ENCODE measurements around the gene TTC28.
A peak's percentile ranks its signal among the peaks of the same experiment; 100 is the strongest.

TTC28 gene

DNA sequence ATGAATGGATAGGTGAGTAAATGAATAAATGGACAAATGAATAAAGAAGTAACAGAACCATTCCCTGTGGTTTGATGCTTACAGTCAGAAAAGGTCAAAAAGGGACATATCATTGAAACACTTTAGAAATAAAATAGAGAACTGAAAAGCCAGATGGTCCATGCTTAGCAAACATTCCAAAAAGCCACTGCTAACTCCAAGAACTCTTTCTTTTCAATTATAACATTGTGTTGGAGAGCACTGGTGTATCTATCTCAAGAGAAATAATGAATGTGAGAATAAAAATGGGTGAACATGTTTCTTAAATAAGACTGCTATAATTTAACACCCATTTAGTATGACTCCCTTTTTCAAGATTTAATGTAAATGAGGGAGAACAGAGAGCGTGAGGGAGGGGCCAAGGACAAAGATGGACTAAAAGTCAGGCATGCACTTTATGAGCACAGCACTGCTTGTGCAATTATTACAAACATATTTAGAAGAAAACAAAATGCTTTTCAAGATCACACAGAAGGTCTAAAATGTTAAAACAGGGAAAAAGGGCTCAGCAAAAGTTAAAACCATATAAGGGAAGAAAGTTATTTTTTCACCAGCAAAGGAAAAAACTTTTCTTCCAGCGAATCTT, 536.3 kb downstream of the TTC28 start:
- Histone ChIP-seq H4K5ac (ENCODE audit: low read length) (no peak overlapping the region), H2BK120ac (ENCODE audit: low read depth, low read length) (no peak overlapping the region), H3K23ac (ENCODE audit: low read length) (no peak overlapping the region), H3K4me2 (ENCODE audit: low read length) (no peak overlapping the region), H2BK5ac (ENCODE audit: low read length) (no peak overlapping the region), H3K4ac (ENCODE audit: low read depth, low read length) (no peak overlapping the region), H3K9ac (ENCODE audit: low read length) (no peak overlapping the region), H3K27ac (ENCODE audit: low read depth, low read length) (no peak overlapping the region), H3K27me3 (ENCODE audit: insufficient read depth, low read length, poor library complexity) (no peaks in the 10 kb centered on the region), H4K8ac (ENCODE audit: low read depth, low read length) (no peak overlapping the region), H3K56ac (ENCODE audit: low read length) (no peak overlapping the region), H2BK15ac (replicated peaks; ENCODE audit: low read depth) (no peak overlapping the region), H3K18ac (ENCODE audit: low read length) (no peak overlapping the region), H3K36me3 (ENCODE audit: control insufficient read depth, insufficient read depth, low read length) (no peaks in the 10 kb centered on the region), H3K79me2 (ENCODE audit: control insufficient read depth, insufficient read depth, low read length) (no peaks in the 10 kb centered on the region), H3K79me1 (ENCODE audit: low read length) (no peaks in the 10 kb centered on the region), H2AK5ac (ENCODE audit: low read length) (no peak overlapping the region), H3K4me3 (ENCODE audit: low read length) (no peak overlapping the region), H3K4me1 (ENCODE audit: control insufficient read depth, low read depth, low read length) (no peaks in the 10 kb centered on the region)
- WGBS (ENCODE audit: extremely low coverage, insufficient coverage, low lambda C conversion rate): no CpG with 5 or more reads among the region's 2 CpGs
- no peak for DNase-seq

DNA sequence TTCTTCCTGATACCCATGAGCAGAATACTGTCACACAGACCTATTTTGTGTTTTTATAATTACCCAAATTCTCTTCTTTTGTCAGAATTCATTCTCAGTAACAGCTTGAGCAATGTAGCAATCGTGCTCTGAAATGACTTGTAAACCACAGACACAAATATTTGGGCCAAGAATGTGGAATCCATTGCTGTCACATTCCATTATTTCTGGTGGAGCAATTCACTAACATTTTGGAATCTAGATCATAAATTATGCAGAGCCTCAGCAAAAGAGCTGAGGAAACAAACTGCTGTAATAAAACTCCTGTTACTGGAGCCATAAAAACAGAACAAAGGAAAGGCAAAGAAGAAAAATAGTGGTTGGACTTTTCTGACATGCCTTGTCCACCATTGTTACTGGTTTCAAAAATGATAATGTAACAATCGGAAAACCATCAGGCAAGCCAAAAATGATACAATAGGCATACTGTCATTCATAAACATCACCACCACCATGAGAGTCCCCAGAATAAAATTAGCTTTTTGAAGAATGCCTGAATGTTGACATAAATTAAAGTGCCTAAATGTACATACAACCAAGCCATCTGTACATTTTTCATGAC, 537.2 kb downstream of the TTC28 start:
- Histone ChIP-seq H2BK5ac (ENCODE audit: low read length) (no peak overlapping the region), H3K79me1 (ENCODE audit: low read length) (no peaks in the 10 kb centered on the region), H3K27me3 (ENCODE audit: insufficient read depth, low read length, poor library complexity) (no peaks in the 10 kb centered on the region), H2BK120ac (ENCODE audit: low read depth, low read length) (no peak overlapping the region), H2AK5ac (ENCODE audit: low read length) (no peak overlapping the region), H3K36me3 (ENCODE audit: control insufficient read depth, insufficient read depth, low read length) (no peaks in the 10 kb centered on the region), H3K4me2 (ENCODE audit: low read length) (no peak overlapping the region), H3K18ac (ENCODE audit: low read length) (no peak overlapping the region), H3K4ac (ENCODE audit: low read depth, low read length) (no peak overlapping the region), H3K79me2 (ENCODE audit: control insufficient read depth, insufficient read depth, low read length) (no peaks in the 10 kb centered on the region), H4K5ac (ENCODE audit: low read length) (no peak overlapping the region), H3K27ac (ENCODE audit: low read depth, low read length) (no peak overlapping the region), H3K9ac (ENCODE audit: low read length) (no peak overlapping the region), H3K4me1 (ENCODE audit: control insufficient read depth, low read depth, low read length) (no peaks in the 10 kb centered on the region), H3K56ac (ENCODE audit: low read length) (no peak overlapping the region), H3K23ac (ENCODE audit: low read length) (no peak overlapping the region), H4K8ac (ENCODE audit: low read depth, low read length) (no peak overlapping the region), H3K4me3 (ENCODE audit: low read length) (no peak overlapping the region), H2BK15ac (replicated peaks; ENCODE audit: low read depth) (no peak overlapping the region)
- no CpG with 5 or more reads among the region's 2 CpGs for WGBS (ENCODE audit: extremely low coverage, insufficient coverage, low lambda C conversion rate)
- peak; percentile 51 for DNase-seq

DNA sequence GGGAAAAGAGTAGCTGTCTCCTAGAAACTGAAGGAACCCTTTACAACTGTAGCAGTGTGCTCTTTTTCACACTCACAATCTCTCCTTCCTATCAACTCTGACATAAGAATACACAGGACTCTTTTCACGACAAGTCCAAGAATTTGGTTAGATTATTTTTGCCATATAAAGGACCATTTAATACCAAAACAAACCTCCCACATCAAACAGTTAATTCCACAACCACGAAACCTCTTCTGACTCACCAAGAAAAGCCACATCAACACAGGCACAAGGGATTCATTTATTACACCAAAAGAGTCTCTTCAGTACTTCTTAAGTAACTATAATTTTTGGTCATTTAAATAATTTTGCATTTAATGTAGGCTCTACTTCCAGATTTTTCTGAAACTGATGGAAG, 538.0 kb downstream of the TTC28 start:
- Histone ChIP-seq H3K27ac (ENCODE audit: low read depth, low read length) (no peak overlapping the region), H4K8ac (ENCODE audit: low read depth, low read length) (no peak overlapping the region), H3K27me3 (ENCODE audit: insufficient read depth, low read length, poor library complexity) (no peaks in the 10 kb centered on the region), H3K18ac (ENCODE audit: low read length) (no peak overlapping the region), H2BK5ac (ENCODE audit: low read length) (no peak overlapping the region), H2BK15ac (replicated peaks; ENCODE audit: low read depth) (no peak overlapping the region), H3K79me1 (ENCODE audit: low read length) (no peaks in the 10 kb centered on the region), H3K79me2 (ENCODE audit: control insufficient read depth, insufficient read depth, low read length) (no peaks in the 10 kb centered on the region), H3K36me3 (ENCODE audit: control insufficient read depth, insufficient read depth, low read length) (no peaks in the 10 kb centered on the region), H3K9ac (ENCODE audit: low read length) (no peak overlapping the region), H4K5ac (ENCODE audit: low read length) (no peak overlapping the region), H3K4me3 (ENCODE audit: low read length) (no peak overlapping the region), H3K56ac (ENCODE audit: low read length) (no peak overlapping the region), H3K23ac (ENCODE audit: low read length) (no peak overlapping the region), H2AK5ac (ENCODE audit: low read length) (no peak overlapping the region), H3K4me2 (ENCODE audit: low read length) (no peak overlapping the region), H3K4me1 (ENCODE audit: control insufficient read depth, low read depth, low read length) (no peaks in the 10 kb centered on the region), H3K4ac (ENCODE audit: low read depth, low read length) (no peak overlapping the region), H2BK120ac (ENCODE audit: low read depth, low read length) (no peak overlapping the region)
- DNase-seq: no peak
- 100% methylated on average over 1 of the region's 2 CpGs for WGBS (ENCODE audit: extremely low coverage, insufficient coverage, low lambda C conversion rate)

DNA sequence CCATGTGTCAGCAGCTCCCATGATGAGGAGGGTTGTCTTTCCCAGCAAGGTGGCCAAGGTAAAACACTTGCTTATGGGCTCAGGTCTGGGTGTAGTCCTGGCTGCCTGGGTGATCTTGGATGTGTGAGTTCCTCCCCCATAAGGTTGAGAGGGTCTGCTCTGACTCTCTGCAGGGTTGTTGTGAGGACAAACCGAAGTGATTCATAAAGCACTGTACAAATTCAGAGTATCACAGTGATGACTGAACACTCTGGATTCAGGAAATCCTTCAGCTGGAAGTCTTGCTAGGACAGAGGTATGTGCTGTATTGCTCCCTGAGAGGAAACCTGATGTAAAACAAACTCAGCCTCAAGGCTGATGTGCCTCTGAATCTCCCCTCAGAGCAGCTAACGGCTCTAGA, 539.7 kb downstream of the TTC28 start:
- Histone ChIP-seq H3K4me3 (ENCODE audit: low read length) (no peak overlapping the region), H3K79me1 (ENCODE audit: low read length) (no peaks in the 10 kb centered on the region), H3K9ac (ENCODE audit: low read length) (no peak overlapping the region), H4K8ac (ENCODE audit: low read depth, low read length) (no peak overlapping the region), H3K36me3 (ENCODE audit: control insufficient read depth, insufficient read depth, low read length) (no peaks in the 10 kb centered on the region), H3K18ac (ENCODE audit: low read length) (no peak overlapping the region), H2BK120ac (ENCODE audit: low read depth, low read length) (no peak overlapping the region), H3K27ac (ENCODE audit: low read depth, low read length) (no peak overlapping the region), H3K23ac (ENCODE audit: low read length) (no peak overlapping the region), H3K4me2 (ENCODE audit: low read length) (no peak overlapping the region), H3K4me1 (ENCODE audit: control insufficient read depth, low read depth, low read length) (no peaks in the 10 kb centered on the region), H4K5ac (ENCODE audit: low read length) (no peak overlapping the region), H3K79me2 (ENCODE audit: control insufficient read depth, insufficient read depth, low read length) (no peaks in the 10 kb centered on the region), H2BK15ac (replicated peaks; ENCODE audit: low read depth) (no peak overlapping the region), H2AK5ac (ENCODE audit: low read length) (no peak overlapping the region), H3K4ac (ENCODE audit: low read depth, low read length) (no peak overlapping the region), H3K56ac (ENCODE audit: low read length) (no peak overlapping the region), H2BK5ac (ENCODE audit: low read length) (no peak overlapping the region), H3K27me3 (ENCODE audit: insufficient read depth, low read length, poor library complexity) (no peaks in the 10 kb centered on the region)
- DNase-seq: no peak
- WGBS (ENCODE audit: extremely low coverage, insufficient coverage, low lambda C conversion rate): no CpG with 5 or more reads among the region's 2 CpGs

DNA sequence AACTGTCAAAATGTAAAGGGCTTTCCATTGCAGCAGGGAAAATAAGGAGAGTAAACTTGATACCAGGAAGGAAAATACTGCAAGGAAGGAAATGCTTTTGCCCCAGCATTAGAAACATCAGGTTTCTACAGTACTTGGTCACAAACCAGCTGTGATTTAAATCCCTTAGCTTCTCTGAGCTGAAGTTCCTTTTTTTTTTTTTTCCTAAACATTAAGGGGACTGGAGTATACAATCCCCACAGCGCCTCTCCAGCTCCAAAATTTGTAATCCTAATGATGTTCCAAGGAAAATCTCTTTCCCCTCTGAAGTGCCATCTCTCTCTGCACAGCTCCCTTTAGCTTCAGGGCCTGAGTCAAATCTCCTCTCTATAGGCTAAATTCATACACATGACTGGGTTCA, 540.1 kb downstream of the TTC28 start:
- Histone ChIP-seq H4K8ac (ENCODE audit: low read depth, low read length) (no peak overlapping the region), H2BK5ac (ENCODE audit: low read length) (no peak overlapping the region), H4K5ac (ENCODE audit: low read length) (no peak overlapping the region), H3K23ac (ENCODE audit: low read length) (no peak overlapping the region), H3K4me1 (ENCODE audit: control insufficient read depth, low read depth, low read length) (no peaks in the 10 kb centered on the region), H2AK5ac (ENCODE audit: low read length) (no peak overlapping the region), H3K4me3 (ENCODE audit: low read length) (no peak overlapping the region), H3K79me1 (ENCODE audit: low read length) (no peaks in the 10 kb centered on the region), H3K27me3 (ENCODE audit: insufficient read depth, low read length, poor library complexity) (no peaks in the 10 kb centered on the region), H3K4me2 (ENCODE audit: low read length) (no peak overlapping the region), H3K79me2 (ENCODE audit: control insufficient read depth, insufficient read depth, low read length) (no peaks in the 10 kb centered on the region), H2BK120ac (ENCODE audit: low read depth, low read length) (no peak overlapping the region), H3K36me3 (ENCODE audit: control insufficient read depth, insufficient read depth, low read length) (no peaks in the 10 kb centered on the region), H3K56ac (ENCODE audit: low read length) (no peak overlapping the region), H3K27ac (ENCODE audit: low read depth, low read length) (no peak overlapping the region), H2BK15ac (replicated peaks; ENCODE audit: low read depth) (no peak overlapping the region), H3K9ac (ENCODE audit: low read length) (no peak overlapping the region), H3K4ac (ENCODE audit: low read depth, low read length) (no peak overlapping the region), H3K18ac (ENCODE audit: low read length) (no peak overlapping the region)
- DNase-seq: no peak
- WGBS (ENCODE audit: extremely low coverage, insufficient coverage, low lambda C conversion rate): no CpG with 5 or more reads among the region's 1 CpG

DNA sequence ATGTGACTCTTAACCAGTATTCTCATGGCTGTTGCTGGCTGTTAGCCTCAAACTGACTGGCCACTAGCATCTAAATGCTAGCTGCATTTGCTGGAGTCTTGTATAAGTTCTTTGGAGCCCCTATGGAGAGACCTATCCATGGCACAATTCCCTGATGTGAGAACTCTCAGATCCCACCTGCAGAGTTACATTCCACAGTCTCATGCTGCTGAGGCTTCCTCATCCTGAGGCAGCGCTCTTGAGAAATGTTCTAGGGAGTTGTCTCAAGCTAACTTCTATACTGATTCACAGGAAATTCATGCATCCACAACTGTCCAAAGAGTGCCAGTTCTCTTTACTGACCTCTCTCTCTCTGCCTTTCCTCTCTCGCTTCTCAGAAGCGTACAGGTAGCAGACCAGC, 542.6 kb downstream of the TTC28 start:
- Histone ChIP-seq H3K4me2 (ENCODE audit: low read length) (no peak overlapping the region), H3K27me3 (ENCODE audit: insufficient read depth, low read length, poor library complexity) (no peaks in the 10 kb centered on the region)
- DNase-seq: peak; percentile 73

More for the DNA sequence above, 542.6 kb downstream of the TTC28 start:
- Histone ChIP-seq H3K27ac (ENCODE audit: low read depth, low read length) (no peak overlapping the region), H4K5ac (ENCODE audit: low read length) (no peak overlapping the region), H3K18ac (ENCODE audit: low read length) (peak overlapping the region; percentile 8), H3K4ac (ENCODE audit: low read depth, low read length) (no peak overlapping the region), H3K36me3 (ENCODE audit: control insufficient read depth, insufficient read depth, low read length) (no peaks in the 10 kb centered on the region), H3K56ac (ENCODE audit: low read length) (no peak overlapping the region), H3K9ac (ENCODE audit: low read length) (no peak overlapping the region), H2BK15ac (replicated peaks; ENCODE audit: low read depth) (no peak overlapping the region), H3K79me1 (ENCODE audit: low read length) (no peaks in the 10 kb centered on the region), H3K4me1 (ENCODE audit: control insufficient read depth, low read depth, low read length) (no peaks in the 10 kb centered on the region), H3K23ac (ENCODE audit: low read length) (no peak overlapping the region), H3K4me3 (ENCODE audit: low read length) (no peak overlapping the region), H4K8ac (ENCODE audit: low read depth, low read length) (no peak overlapping the region), H2BK120ac (ENCODE audit: low read depth, low read length) (no peak overlapping the region), H3K79me2 (ENCODE audit: control insufficient read depth, insufficient read depth, low read length) (no peaks in the 10 kb centered on the region), H2BK5ac (ENCODE audit: low read length) (no peak overlapping the region), H2AK5ac (ENCODE audit: low read length) (no peak overlapping the region)
- no CpG with 5 or more reads among the region's 3 CpGs for WGBS (ENCODE audit: extremely low coverage, insufficient coverage, low lambda C conversion rate)

Data from mesendoderm (in vitro differentiated cells).